Neural progenitor cell (in vitro differentiated cells): ENCODE data around the gene RNF148. TPM values are rescaled to one million over a fixed set of nuclear protein-coding genes. Genes with fewer than 3 reads are reported as not detected.

Experiments used
- DNase-seq: peaks from one replicate; pipeline ENCODE4 v3.0.0-alpha.2; 2016; ENCODE audit warnings: low spot score
- H2AFZ ChIP-seq: fragments of 200-600 bp; sonication (generic); replicated peaks from 2 replicates; pipeline ENCODE4 v1.6.1; 2016; ENCODE audit warnings: antibody characterized with exemption
- H3F3A ChIP-seq: fragments of 200-600 bp; sonication (generic); 2 replicates; pipeline ENCODE4 v1.6.1; 2016; ENCODE audit warnings: antibody characterized with exemption, low read depth
- H3K27ac ChIP-seq: fragments of 200-600 bp; sonication (generic); 2 replicates; pipeline ENCODE4 v1.5.1; 2016; ENCODE audit warnings: mild to moderate bottlenecking
- H3K27me3 ChIP-seq: fragments of 200-600 bp; sonication (generic); 2 replicates; pipeline ENCODE4 v1.6.1; 2016; ENCODE audit warnings: mild to moderate bottlenecking, moderate library complexity
- H3K36me3 ChIP-seq: fragments of 200-600 bp; sonication (generic); 2 replicates; pipeline ENCODE4 v1.5.1; 2016
- H3K4me1 ChIP-seq: fragments of 200-600 bp; sonication (generic); 2 replicates; pipeline ENCODE4 v1.6.1; 2016; ENCODE audit warnings: mixed run types
- H3K4me2 ChIP-seq: fragments of 200-600 bp; sonication (generic); 2 replicates; pipeline ENCODE4 v1.6.1; 2016
- H3K4me3 ChIP-seq: fragments of 200-600 bp; sonication (generic); 2 replicates; pipeline ENCODE4 v1.5.1; 2016
- H3K79me2 ChIP-seq: fragments of 200-600 bp; sonication (generic); 2 replicates; pipeline ENCODE4 v1.6.1; 2016; ENCODE audit warnings: low read depth
- H3K9ac ChIP-seq: fragments of 200-600 bp; sonication (generic); 2 replicates; pipeline ENCODE4 v1.6.1; 2016
- H3K9me3 ChIP-seq: fragments of 200-600 bp; sonication (generic); 2 replicates; pipeline ENCODE4 v1.5.1; 2016; ENCODE audit warnings: low read depth
- H4K20me1 ChIP-seq: fragments of 200-600 bp; sonication (generic); 2 replicates; pipeline ENCODE4 v1.6.1; 2016; ENCODE audit warnings: low read depth
- H3K27ac Mint-ChIP-seq: 3 replicates; pipeline ENCODE4 v1.8.0; 2021; ENCODE audit warnings: mixed read lengths
- H3K27me3 Mint-ChIP-seq: 2 replicates; pipeline ENCODE4 v1.8.0; 2022; ENCODE audit warnings: low read depth, mild to moderate bottlenecking, inconsistent platforms, moderate library complexity, mixed read lengths; ENCODE audit not compliant: insufficient read depth
- H3K36me3 Mint-ChIP-seq: 3 replicates; pipeline ENCODE4 v1.8.0; 2021; ENCODE audit warnings: mixed read lengths
- H3K4me1 Mint-ChIP-seq: 3 replicates; pipeline ENCODE4 v1.8.0; 2021; ENCODE audit warnings: mixed read lengths
- H3K4me3 Mint-ChIP-seq: 3 replicates; pipeline ENCODE4 v1.8.0; 2021; ENCODE audit warnings: mild to moderate bottlenecking, moderate library complexity, mixed read lengths
- H3K9me3 Mint-ChIP-seq: 3 replicates; pipeline ENCODE4 v1.8.0; 2020; ENCODE audit warnings: mixed read lengths
- EZH2 ChIP-seq: fragments of 200-600 bp; sonication (generic); IDR thresholded peaks from 2 replicates; pipeline ENCODE4 v1.6.1; 2017; ENCODE audit warnings: antibody characterized with exemption, mild to moderate bottlenecking, moderate library complexity
- EZH2phosphoT487 ChIP-seq: fragments of 200-600 bp; sonication (generic); IDR thresholded peaks from 2 replicates; pipeline ENCODE4 v1.6.1; 2017; ENCODE audit warnings: antibody characterized with exemption
- total RNA-seq: library from RNA; depleted of rRNA; stranded (reverse); fragments of >200 nt; gene quantifications from 2 replicates; pipeline ENCODE4 v1.2.3, GENCODE V29; 2015; ENCODE audit warnings: low replicate concordance
- TF ChIP-seq, protein P1 (sequence below): fragments of 200-600 bp; sonication (generic); IDR thresholded peaks from 2 replicates; pipeline ENCODE4 v1.5.1; 2017; ENCODE audit warnings: antibody characterized with exemption, mild to moderate bottlenecking

The RNF148 gene
- total RNA-seq, 1 donor from 2014 or later = 0.11 TPM

DNA sequence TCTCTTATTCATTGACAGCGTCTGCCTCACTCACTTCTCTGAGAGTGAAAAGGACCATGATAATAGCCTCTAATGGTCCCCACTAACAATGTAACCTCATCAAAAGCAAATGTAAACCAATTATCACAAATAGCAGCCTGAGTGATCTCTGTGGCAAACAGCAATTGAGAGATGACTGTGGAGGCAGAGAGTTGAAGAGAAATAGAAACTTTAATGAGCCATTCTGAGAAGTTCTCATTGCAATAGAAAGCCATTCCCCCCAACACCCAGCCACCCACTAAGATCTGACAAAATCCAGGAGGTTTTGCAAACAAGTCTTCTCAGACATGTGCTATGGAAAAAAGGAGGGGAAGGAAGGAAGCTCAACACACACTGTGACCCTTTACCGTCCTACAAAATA is 44.2 kb upstream of the RNF148 start:
- no peaks in the 10 kb centered on the region for H3K27me3 ChIP-seq
- Mint-ChIP-seq H3K4me3 (no peak overlapping the region), H3K9me3 (no peaks in the 10 kb centered on the region), H3K4me1 (peaks cover 63% of the 10 kb centered on the region), H3K27me3 (no peaks in the 10 kb centered on the region), H3K36me3 (peaks cover 3% of the 10 kb centered on the region), H3K27ac (no peak overlapping the region)
- H3K36me3 ChIP-seq = no peaks in the 10 kb centered on the region
- H2AFZ ChIP-seq = no peak overlapping the region
- H3K9me3 ChIP-seq = no peaks in the 10 kb centered on the region
- H3K27ac ChIP-seq = no peak overlapping the region
- H3K4me2 ChIP-seq = peak overlapping the region; percentile 35
- no peak overlapping the region for H3K4me3 ChIP-seq
- DNase-seq = no peak
- no peaks in the 10 kb centered on the region for H3K79me2 ChIP-seq
- H3K9ac ChIP-seq = no peak overlapping the region
- TF ChIP-seq EZH2phosphoT487 = no peak
- no peak for TF ChIP-seq EZH2
- TF ChIP-seq, protein P1, sequence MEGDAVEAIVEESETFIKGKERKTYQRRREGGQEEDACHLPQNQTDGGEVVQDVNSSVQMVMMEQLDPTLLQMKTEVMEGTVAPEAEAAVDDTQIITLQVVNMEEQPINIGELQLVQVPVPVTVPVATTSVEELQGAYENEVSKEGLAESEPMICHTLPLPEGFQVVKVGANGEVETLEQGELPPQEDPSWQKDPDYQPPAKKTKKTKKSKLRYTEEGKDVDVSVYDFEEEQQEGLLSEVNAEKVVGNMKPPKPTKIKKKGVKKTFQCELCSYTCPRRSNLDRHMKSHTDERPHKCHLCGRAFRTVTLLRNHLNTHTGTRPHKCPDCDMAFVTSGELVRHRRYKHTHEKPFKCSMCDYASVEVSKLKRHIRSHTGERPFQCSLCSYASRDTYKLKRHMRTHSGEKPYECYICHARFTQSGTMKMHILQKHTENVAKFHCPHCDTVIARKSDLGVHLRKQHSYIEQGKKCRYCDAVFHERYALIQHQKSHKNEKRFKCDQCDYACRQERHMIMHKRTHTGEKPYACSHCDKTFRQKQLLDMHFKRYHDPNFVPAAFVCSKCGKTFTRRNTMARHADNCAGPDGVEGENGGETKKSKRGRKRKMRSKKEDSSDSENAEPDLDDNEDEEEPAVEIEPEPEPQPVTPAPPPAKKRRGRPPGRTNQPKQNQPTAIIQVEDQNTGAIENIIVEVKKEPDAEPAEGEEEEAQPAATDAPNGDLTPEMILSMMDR = no peak
- no peaks in the 10 kb centered on the region for H4K20me1 ChIP-seq
- peaks cover 35% of the 10 kb centered on the region for H3F3A ChIP-seq
- H3K4me1 ChIP-seq = peaks cover 71% of the 10 kb centered on the region

DNA sequence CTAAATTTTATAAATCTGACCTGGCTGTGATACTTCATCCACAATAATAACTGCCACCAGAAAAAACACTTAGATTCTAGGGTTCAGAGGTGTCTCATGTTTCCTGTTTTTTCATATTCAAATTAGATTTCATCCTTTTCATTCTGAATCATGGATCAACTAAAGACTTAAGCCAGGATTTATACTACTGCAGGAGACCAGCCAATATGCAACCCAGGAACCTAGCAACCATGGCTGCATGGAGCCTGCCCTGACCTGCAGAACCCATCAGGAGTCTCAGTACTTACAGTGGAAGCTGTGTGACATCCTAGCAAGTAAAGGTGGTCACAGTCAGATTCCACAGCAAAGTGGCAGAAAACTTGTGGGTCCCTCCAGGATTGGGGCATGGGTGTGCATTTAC is 40.5 kb upstream of the RNF148 start:
- Histone ChIP-seq H4K20me1 (no peaks in the 10 kb centered on the region), H3K4me2 (peak overlapping the region; percentile 38), H3K9ac (no peak overlapping the region), H3K79me2 (no peaks in the 10 kb centered on the region), H3K27ac (no peak overlapping the region), H3K4me1 (peaks cover 58% of the 10 kb centered on the region), H3F3A (peaks cover 20% of the 10 kb centered on the region), H3K36me3 (no peaks in the 10 kb centered on the region), H3K27me3 (no peaks in the 10 kb centered on the region), H3K4me3 (no peak overlapping the region), H3K9me3 (no peaks in the 10 kb centered on the region), H2AFZ (no peak overlapping the region)
- peak overlapping the region; percentile 53 for H3K27ac Mint-ChIP-seq
- peaks cover 3% of the 10 kb centered on the region for H3K36me3 Mint-ChIP-seq
- no peaks in the 10 kb centered on the region for H3K27me3 Mint-ChIP-seq
- peaks cover 59% of the 10 kb centered on the region for H3K4me1 Mint-ChIP-seq
- H3K9me3 Mint-ChIP-seq = no peaks in the 10 kb centered on the region
- TF ChIP-seq, protein P1 = no peak
- TF ChIP-seq EZH2 = no peak
- no peak for TF ChIP-seq EZH2phosphoT487
- DNase-seq = no peak
- no peak overlapping the region for H3K4me3 Mint-ChIP-seq

DNA sequence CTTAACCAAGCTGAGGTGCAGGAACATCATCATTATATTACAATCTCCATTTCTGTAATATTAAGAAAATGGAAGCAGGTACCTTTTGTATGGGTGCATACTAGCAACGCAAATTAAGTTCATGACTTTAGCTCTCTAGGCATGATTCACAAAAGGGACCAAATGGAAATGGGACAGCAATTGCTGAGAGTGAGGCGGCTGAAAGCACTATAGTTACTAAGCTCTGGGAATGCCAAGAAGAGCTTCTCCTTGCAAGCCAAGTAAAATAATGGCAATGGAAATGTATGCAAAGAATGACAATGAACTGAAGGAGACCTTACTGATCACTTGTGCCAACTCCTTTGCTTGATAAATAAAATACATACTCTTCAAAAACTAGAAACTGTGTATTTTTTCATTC is 36.2 kb upstream of the RNF148 start:
- no peak overlapping the region for H3K9ac ChIP-seq
- H3K36me3 ChIP-seq = no peaks in the 10 kb centered on the region
- DNase-seq = no peak
- peaks cover 45% of the 10 kb centered on the region for H3K4me1 Mint-ChIP-seq
- H2AFZ ChIP-seq = no peak overlapping the region
- H3K4me3 ChIP-seq = no peak overlapping the region
- H4K20me1 ChIP-seq = no peaks in the 10 kb centered on the region
- peaks cover 8% of the 10 kb centered on the region for H3F3A ChIP-seq
- H3K4me2 ChIP-seq = peak overlapping the region; percentile 0
- H3K36me3 Mint-ChIP-seq = peaks cover 5% of the 10 kb centered on the region
- H3K27me3 Mint-ChIP-seq = no peaks in the 10 kb centered on the region
- no peaks in the 10 kb centered on the region for H3K79me2 ChIP-seq
- TF ChIP-seq, protein P1 = no peak
- TF ChIP-seq EZH2phosphoT487 (no peak), EZH2 (no peak)
- peaks cover 37% of the 10 kb centered on the region for H3K4me1 ChIP-seq
- H3K27ac ChIP-seq = no peak overlapping the region
- H3K27ac Mint-ChIP-seq = no peak overlapping the region
- no peaks in the 10 kb centered on the region for H3K9me3 ChIP-seq
- H3K4me3 Mint-ChIP-seq = no peak overlapping the region
- peaks cover 2% of the 10 kb centered on the region for H3K9me3 Mint-ChIP-seq
- H3K27me3 ChIP-seq = no peaks in the 10 kb centered on the region

DNA sequence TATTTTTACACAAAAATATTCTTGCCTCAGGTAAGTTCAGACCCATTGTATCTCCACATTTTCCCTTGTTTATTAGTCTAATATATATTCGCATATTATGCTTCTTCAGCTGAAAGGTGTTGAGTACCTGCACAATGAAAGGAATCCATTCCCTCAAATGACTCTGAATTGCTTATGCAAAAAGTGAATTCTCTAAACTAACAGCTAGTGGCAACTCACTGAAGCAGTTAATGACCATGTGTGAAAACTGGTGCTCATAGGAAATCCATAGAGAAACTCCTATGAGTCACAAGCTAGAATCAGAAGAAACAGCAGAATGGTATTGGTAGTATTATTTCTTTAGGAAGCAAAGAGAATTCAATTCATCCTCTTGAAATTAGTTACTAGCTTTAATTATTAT is 33.5 kb upstream of the RNF148 start:
- Histone ChIP-seq H4K20me1 (no peaks in the 10 kb centered on the region), H3F3A (peaks cover 14% of the 10 kb centered on the region), H3K9ac (no peak overlapping the region), H2AFZ (no peak overlapping the region), H3K4me2 (no peak overlapping the region), H3K79me2 (no peaks in the 10 kb centered on the region), H3K36me3 (no peaks in the 10 kb centered on the region), H3K4me3 (no peak overlapping the region), H3K27ac (no peak overlapping the region), H3K9me3 (no peaks in the 10 kb centered on the region), H3K27me3 (no peaks in the 10 kb centered on the region), H3K4me1 (peaks cover 24% of the 10 kb centered on the region)
- DNase-seq = no peak
- no peaks in the 10 kb centered on the region for H3K27me3 Mint-ChIP-seq
- no peak overlapping the region for H3K27ac Mint-ChIP-seq
- TF ChIP-seq, protein P1 = no peak
- no peak for TF ChIP-seq EZH2phosphoT487
- H3K36me3 Mint-ChIP-seq = peaks cover 5% of the 10 kb centered on the region
- H3K9me3 Mint-ChIP-seq = peaks cover 2% of the 10 kb centered on the region
- H3K4me3 Mint-ChIP-seq = no peak overlapping the region
- H3K4me1 Mint-ChIP-seq = peaks cover 29% of the 10 kb centered on the region
